K562 (cell line): Measurements from ENCODE around the gene RYR1.

Source experiments
- ASH1L ChIP-seq: fragments of 450-650 bp; IDR thresholded peaks from 2 replicates; pipeline ENCODE4 v1.6.1; 2018; ENCODE audit warnings: borderline replicate concordance, mild to moderate bottlenecking, low read depth; ENCODE audit not compliant: partially characterized antibody
- CBX1 ChIP-seq: sonication (generic); IDR thresholded peaks from 2 replicates; pipeline ENCODE4 v1.6.1; 2016; ENCODE audit warnings: antibody characterized with exemption, low read depth, mild to moderate bottlenecking
- CREM ChIP-seq: IDR thresholded peaks from 2 replicates; pipeline ENCODE4 v1.6.1; 2014; ENCODE audit warnings: antibody characterized with exemption, low read depth
- ELF1 ChIP-seq: fragments of 200-800 bp; sonication (Bioruptor generic); IDR thresholded peaks from 2 replicates; pipeline ENCODE4 v1.6.1; 2016; ENCODE audit warnings: missing genetic modification characterization, missing compliant biosample characterization
- NRF1 ChIP-seq, 2 experiments: fragments of 450-650 bp; IDR thresholded peaks in 1 of 2; conservative IDR thresholded peaks in 1 of 2; 2 replicates each; pipeline ENCODE4 v1.6.1; 2014; ENCODE audit warnings: mild to moderate bottlenecking in 2 of 2
- POLR2H ChIP-seq: IDR thresholded peaks from 2 replicates; pipeline ENCODE4 v1.6.1; 2016; ENCODE audit warnings: missing genetic modification characterization, low read depth, mild to moderate bottlenecking, control low read depth, missing compliant biosample characterization, moderate library complexity
- PYGO2 ChIP-seq: fragments of 450-650 bp; IDR thresholded peaks from 2 replicates; pipeline ENCODE4 v1.6.1; 2016; ENCODE audit warnings: mild to moderate bottlenecking, missing genetic modification characterization, moderate library complexity, missing compliant biosample characterization
- RBM22 ChIP-seq: fragments of 200-400 bp; formaldehyde crosslinking; IDR thresholded peaks from 2 replicates; pipeline ENCODE4 v1.6.1; 2018; ENCODE audit warnings: low read length, low read depth; ENCODE audit not compliant: poor library complexity, severe bottlenecking
- TAF1 ChIP-seq: IDR thresholded peaks from 2 replicates; pipeline ENCODE4 v1.6.1; 2011; ENCODE audit warnings: mild to moderate bottlenecking, low read length, moderate library complexity; ENCODE audit not compliant: insufficient read depth, control insufficient read depth, severe bottlenecking; ENCODE audit errors: extremely low read depth
- TOE1 ChIP-seq, 2 experiments: fragments of 450-650 bp in 1 of 2; sonication (generic) in 1 of 2; formaldehyde crosslinking in 1 of 2; IDR thresholded peaks; 2 replicates each; pipeline versions ENCODE4 v1.7.1 to v1.8.0; 2016 to 2022; ENCODE audit warnings: borderline replicate concordance in 2 of 2, mild to moderate bottlenecking in 2 of 2, antibody characterized with exemption in 1 of 2, inconsistent platforms in 1 of 2, low read depth in 1 of 2, missing genetic modification reagents in 1 of 2, moderate library complexity in 1 of 2
- TF ChIP-seq, protein P1 (sequence below), 2 experiments: fragments of 450-650 bp; formaldehyde crosslinking in 1 of 2; IDR thresholded peaks; 2 replicates each; pipeline versions ENCODE4 v1.4.0 to v1.6.1; 2014 to 2020; ENCODE audit warnings: mild to moderate bottlenecking in 2 of 2, borderline replicate concordance in 1 of 2, low read depth in 1 of 2

DNA sequence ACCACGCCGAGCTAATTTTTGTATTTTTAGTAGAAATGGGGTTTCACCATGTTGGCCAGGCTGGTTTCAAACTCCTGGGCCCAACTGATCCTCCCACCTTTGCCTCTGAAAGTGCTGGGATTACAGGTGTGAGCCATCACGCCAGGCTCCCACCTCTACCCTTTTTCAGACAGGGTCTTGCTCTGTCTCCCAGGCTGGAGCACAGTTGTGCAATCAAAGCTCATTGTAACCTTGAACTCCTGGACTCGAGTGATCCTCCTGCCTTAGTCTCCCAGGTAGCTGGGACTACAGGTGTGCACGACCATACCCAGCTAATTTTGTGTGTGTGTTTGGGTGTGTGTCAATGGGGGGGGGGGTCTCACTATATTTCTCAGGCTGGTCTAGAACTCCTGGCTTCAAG, 9.2 kb upstream of the RYR1 start:
- TF ChIP-seq CREM: no peak
- no peak for TF ChIP-seq PYGO2 (tag)
- no peak for TF ChIP-seq TOE1 (IDR thresholded peaks at IDR 0.05; ENCODE audit: borderline replicate concordance)
- TF ChIP-seq TOE1 (CRISPR knock-in tag; IDR thresholded peaks at IDR 0.05; ENCODE audit: borderline replicate concordance, low read depth): no peak
- TF ChIP-seq CBX1: no peak
- TF ChIP-seq TAF1: no peak
- no peak for TF ChIP-seq RBM22
- TF ChIP-seq ELF1 (tag): no peak
- TF ChIP-seq, protein P1, sequence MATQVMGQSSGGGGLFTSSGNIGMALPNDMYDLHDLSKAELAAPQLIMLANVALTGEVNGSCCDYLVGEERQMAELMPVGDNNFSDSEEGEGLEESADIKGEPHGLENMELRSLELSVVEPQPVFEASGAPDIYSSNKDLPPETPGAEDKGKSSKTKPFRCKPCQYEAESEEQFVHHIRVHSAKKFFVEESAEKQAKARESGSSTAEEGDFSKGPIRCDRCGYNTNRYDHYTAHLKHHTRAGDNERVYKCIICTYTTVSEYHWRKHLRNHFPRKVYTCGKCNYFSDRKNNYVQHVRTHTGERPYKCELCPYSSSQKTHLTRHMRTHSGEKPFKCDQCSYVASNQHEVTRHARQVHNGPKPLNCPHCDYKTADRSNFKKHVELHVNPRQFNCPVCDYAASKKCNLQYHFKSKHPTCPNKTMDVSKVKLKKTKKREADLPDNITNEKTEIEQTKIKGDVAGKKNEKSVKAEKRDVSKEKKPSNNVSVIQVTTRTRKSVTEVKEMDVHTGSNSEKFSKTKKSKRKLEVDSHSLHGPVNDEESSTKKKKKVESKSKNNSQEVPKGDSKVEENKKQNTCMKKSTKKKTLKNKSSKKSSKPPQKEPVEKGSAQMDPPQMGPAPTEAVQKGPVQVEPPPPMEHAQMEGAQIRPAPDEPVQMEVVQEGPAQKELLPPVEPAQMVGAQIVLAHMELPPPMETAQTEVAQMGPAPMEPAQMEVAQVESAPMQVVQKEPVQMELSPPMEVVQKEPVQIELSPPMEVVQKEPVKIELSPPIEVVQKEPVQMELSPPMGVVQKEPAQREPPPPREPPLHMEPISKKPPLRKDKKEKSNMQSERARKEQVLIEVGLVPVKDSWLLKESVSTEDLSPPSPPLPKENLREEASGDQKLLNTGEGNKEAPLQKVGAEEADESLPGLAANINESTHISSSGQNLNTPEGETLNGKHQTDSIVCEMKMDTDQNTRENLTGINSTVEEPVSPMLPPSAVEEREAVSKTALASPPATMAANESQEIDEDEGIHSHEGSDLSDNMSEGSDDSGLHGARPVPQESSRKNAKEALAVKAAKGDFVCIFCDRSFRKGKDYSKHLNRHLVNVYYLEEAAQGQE (IDR thresholded peaks at IDR 0.05; ENCODE audit: borderline replicate concordance): no peak
- TF ChIP-seq, protein P1 (CRISPR knock-in tag; IDR thresholded peaks at IDR 0.05; ENCODE audit: low read depth): no peak
- no peak for TF ChIP-seq ASH1L
- TF ChIP-seq POLR2H (tag): no peak
- no peak for TF ChIP-seq NRF1 (conservative IDR thresholded peaks at IDR 0.05 in 1 of 2, IDR thresholded peaks at IDR 0.05 in 1 of 2)
